H9 (cell line): Measurements from ENCODE around the gene GALNT9. TPM values are rescaled to one million over a fixed set of nuclear protein-coding genes. Genes with fewer than 3 reads are reported as not detected.

Experiments
- DNase-seq: peaks from one replicate; pipeline ENCODE4 v3.0.0-alpha.2; 2017
- H2AFZ ChIP-seq: one replicate; pipeline ENCODE4 v1.6.1; 2013; ENCODE audit warnings: mild to moderate bottlenecking, low read length, control low read depth, moderate library complexity
- H2AK5ac ChIP-seq: 2 replicates; pipeline ENCODE4 v1.6.1; 2013; ENCODE audit warnings: low read length, control low read depth, mixed read lengths; ENCODE audit not compliant: insufficient read length
- H2BK120ac ChIP-seq: one replicate; pipeline ENCODE4 v1.6.1; 2013; ENCODE audit warnings: low read depth, mild to moderate bottlenecking, low read length, control low read depth, inconsistent platforms; ENCODE audit not compliant: poor library complexity, severe bottlenecking
- H2BK12ac ChIP-seq: 2 replicates; pipeline ENCODE4 v1.6.1; 2013; ENCODE audit warnings: low read length, control low read depth, mixed read lengths, low read depth; ENCODE audit not compliant: insufficient read length
- H2BK15ac ChIP-seq: 2 replicates; pipeline ENCODE4 v1.6.1; 2013; ENCODE audit warnings: low read depth, low read length, control low read depth
- H2BK20ac ChIP-seq: one replicate; pipeline ENCODE4 v1.6.1; 2013; ENCODE audit warnings: low read depth, mild to moderate bottlenecking, low read length, control low read depth, inconsistent platforms; ENCODE audit not compliant: poor library complexity, severe bottlenecking
- H2BK5ac ChIP-seq: 2 replicates; pipeline ENCODE4 v1.6.1; 2013; ENCODE audit warnings: low read length, control low read depth, mixed read lengths; ENCODE audit not compliant: insufficient read length
- H3K14ac ChIP-seq: 2 replicates; pipeline ENCODE4 v1.6.1; 2013; ENCODE audit warnings: low read length, control low read depth; ENCODE audit not compliant: insufficient read depth
- H3K18ac ChIP-seq: 2 replicates; pipeline ENCODE4 v1.6.1; 2013; ENCODE audit warnings: low read depth, mild to moderate bottlenecking, mixed read lengths, low read length, control low read depth; ENCODE audit not compliant: insufficient read length
- H3K23ac ChIP-seq: 2 replicates; pipeline ENCODE4 v1.6.1; 2013; ENCODE audit warnings: low read length, control low read depth, mixed read lengths, low read depth; ENCODE audit not compliant: insufficient read length
- H3K23me2 ChIP-seq: 2 replicates; pipeline ENCODE4 v1.6.1; 2013; ENCODE audit warnings: low read depth, mild to moderate bottlenecking, mixed read lengths, low read length, control low read depth; ENCODE audit not compliant: insufficient read length, poor library complexity, severe bottlenecking
- H3K27ac ChIP-seq: 2 replicates; pipeline ENCODE4 v1.5.1; 2013; ENCODE audit warnings: low read length, control low read depth, mixed read lengths, low read depth; ENCODE audit not compliant: insufficient read length
- H3K27me3 ChIP-seq: 2 replicates; pipeline ENCODE4 v1.6.1; 2013; ENCODE audit warnings: low read length, control low read depth, inconsistent platforms; ENCODE audit not compliant: insufficient read depth
- H3K4ac ChIP-seq: 2 replicates; pipeline ENCODE4 v1.6.1; 2013; ENCODE audit warnings: low read depth, mild to moderate bottlenecking, control low read depth, inconsistent platforms, low read length, moderate library complexity
- H3K4me1 ChIP-seq: 2 replicates; pipeline ENCODE4 v1.6.1; 2013; ENCODE audit warnings: low read length, control low read depth, inconsistent platforms; ENCODE audit not compliant: insufficient read depth
- H3K4me2 ChIP-seq: 2 replicates; pipeline ENCODE4 v1.6.1; 2013; ENCODE audit warnings: low read length, control low read depth, mixed read lengths; ENCODE audit not compliant: insufficient read length, insufficient read depth
- H3K56ac ChIP-seq: 2 replicates; pipeline ENCODE4 v1.6.1; 2013; ENCODE audit warnings: low read depth, mild to moderate bottlenecking, mixed read lengths, low read length, control low read depth; ENCODE audit not compliant: insufficient read length
- H3K79me1 ChIP-seq: 2 replicates; pipeline ENCODE4 v1.6.1; 2013; ENCODE audit warnings: low read depth, mild to moderate bottlenecking, moderate library complexity, low read length, control low read depth, inconsistent platforms; ENCODE audit not compliant: insufficient read depth, poor library complexity, severe bottlenecking
- H3K79me2 ChIP-seq: 2 replicates; pipeline ENCODE4 v1.6.1; 2013; ENCODE audit warnings: low read length, control low read depth, inconsistent platforms; ENCODE audit not compliant: insufficient read depth
- H3K9ac ChIP-seq: 2 replicates; pipeline ENCODE4 v1.6.1; 2013; ENCODE audit warnings: low read length, control low read depth, mixed read lengths; ENCODE audit not compliant: insufficient read length; ENCODE audit errors: extremely low read depth
- H3K9me3 ChIP-seq: one replicate; pipeline ENCODE4 v1.6.1; 2013; ENCODE audit warnings: low read depth, low read length, inconsistent platforms; ENCODE audit not compliant: control insufficient read depth
- H3T11ph ChIP-seq: one replicate; pipeline ENCODE4 v1.6.1; 2013; ENCODE audit warnings: mild to moderate bottlenecking, low read length, control low read depth, inconsistent platforms
- H4K20me1 ChIP-seq: one replicate; pipeline ENCODE4 v1.6.1; 2013; ENCODE audit not compliant: control insufficient read depth, insufficient read length, insufficient read depth
- H4K5ac ChIP-seq: 2 replicates; pipeline ENCODE4 v1.6.1; 2013; ENCODE audit warnings: low read depth, mild to moderate bottlenecking, mixed read lengths, low read length, control low read depth; ENCODE audit not compliant: insufficient read length
- H4K8ac ChIP-seq: replicated peaks from 2 replicates; pipeline ENCODE4 v1.6.1; 2013; ENCODE audit warnings: low read length, control low read depth, mixed read lengths, low read depth; ENCODE audit not compliant: insufficient read length
- H4K91ac ChIP-seq: 2 replicates; pipeline ENCODE4 v1.6.1; 2013; ENCODE audit warnings: low read depth, mild to moderate bottlenecking, moderate library complexity, mixed read lengths, low read length, control low read depth; ENCODE audit not compliant: insufficient read length
- H3K27ac Mint-ChIP-seq, 3 experiments: 2 replicates in 2 of 3; 3 replicates in 1 of 3; pipeline ENCODE4 v1.8.0; 2020 to 2021; ENCODE audit warnings: mixed read lengths in 3 of 3, mild to moderate bottlenecking in 1 of 3, moderate library complexity in 1 of 3
- H3K27me3 Mint-ChIP-seq: 2 replicates; pipeline ENCODE4 v1.8.0; 2021; ENCODE audit warnings: low read depth, mild to moderate bottlenecking, moderate library complexity, mixed read lengths
- H3K36me3 Mint-ChIP-seq, 3 experiments: 2 replicates in 2 of 3; 3 replicates in 1 of 3; pipeline ENCODE4 v1.8.0; 2020 to 2021; ENCODE audit warnings: low read depth in 3 of 3, mixed read lengths in 3 of 3; ENCODE audit not compliant: insufficient read depth in 1 of 3
- H3K4me1 Mint-ChIP-seq, 2 experiments: 2 replicates each; pipeline ENCODE4 v1.8.0; 2020; ENCODE audit warnings: mixed read lengths in 2 of 2
- H3K4me3 Mint-ChIP-seq, 2 experiments: 2 replicates in 1 of 2; 3 replicates in 1 of 2; pipeline ENCODE4 v1.8.0; 2020 to 2021; ENCODE audit warnings: mild to moderate bottlenecking in 2 of 2, mixed read lengths in 2 of 2, moderate library complexity in 1 of 2
- H3K9me3 Mint-ChIP-seq, 2 experiments: 2 replicates in 1 of 2; 3 replicates in 1 of 2; pipeline ENCODE4 v1.8.0; 2020; ENCODE audit warnings: mild to moderate bottlenecking in 2 of 2, mixed read lengths in 2 of 2, moderate library complexity in 1 of 2
- WGBS: extraction: QIAGEN DNeasy Blood & Tissue Kit; methylation state at CpG from one replicate; pipeline ENCODE4 v1.1.7; 2013; ENCODE audit warnings: missing lambda C conversion rate, low lambda C conversion rate, mixed read lengths; ENCODE audit not compliant: insufficient read length; ENCODE audit errors: extremely low coverage; 5-methylcytosine and 5-hydroxymethylcytosine counted together
- total RNA-seq: library from RNA; stranded (reverse); gene quantifications from 2 replicates; pipeline ENCODE4 v1.2.1, GENCODE V29; 2021
- TF ChIP-seq, protein P1 (sequence below): fragments of 200-600 bp; sonication (generic); conservative IDR thresholded peaks from 3 replicates; pipeline ENCODE4 v1.8.0; 2021; ENCODE audit warnings: antibody characterized with exemption, mild to moderate bottlenecking

The GALNT9 gene
- total RNA-seq, 1 experiment from 2014 or later: 0.35 TPM

GRCh38 chr12:132339856-132340255 lies 10.5 kb upstream of the GALNT9 start:
- H3K4ac ChIP-seq: no peak overlapping the region
- no peak overlapping the region for H2AK5ac ChIP-seq
- no peaks in the 10 kb centered on the region for H3K79me2 ChIP-seq
- H3K9me3 ChIP-seq: no peaks in the 10 kb centered on the region
- no peak overlapping the region for H2BK15ac ChIP-seq
- no peak overlapping the region for H3K14ac ChIP-seq
- peaks cover 89% of the 10 kb centered on the region for H3K27me3 Mint-ChIP-seq
- no peak overlapping the region for H3K56ac ChIP-seq
- no peak overlapping the region for H4K8ac ChIP-seq
- no peak overlapping the region for H3K4me2 ChIP-seq
- no peak overlapping the region for H3K27ac Mint-ChIP-seq
- H2BK120ac ChIP-seq: no peak overlapping the region
- peaks cover 0 to 4% of the 10 kb centered on the region in 2 experiments; a peak in 1 of 5 replicates for H3K9me3 Mint-ChIP-seq
- no peak for DNase-seq
- no peak overlapping the region for H4K5ac ChIP-seq
- TF ChIP-seq, protein P1, sequence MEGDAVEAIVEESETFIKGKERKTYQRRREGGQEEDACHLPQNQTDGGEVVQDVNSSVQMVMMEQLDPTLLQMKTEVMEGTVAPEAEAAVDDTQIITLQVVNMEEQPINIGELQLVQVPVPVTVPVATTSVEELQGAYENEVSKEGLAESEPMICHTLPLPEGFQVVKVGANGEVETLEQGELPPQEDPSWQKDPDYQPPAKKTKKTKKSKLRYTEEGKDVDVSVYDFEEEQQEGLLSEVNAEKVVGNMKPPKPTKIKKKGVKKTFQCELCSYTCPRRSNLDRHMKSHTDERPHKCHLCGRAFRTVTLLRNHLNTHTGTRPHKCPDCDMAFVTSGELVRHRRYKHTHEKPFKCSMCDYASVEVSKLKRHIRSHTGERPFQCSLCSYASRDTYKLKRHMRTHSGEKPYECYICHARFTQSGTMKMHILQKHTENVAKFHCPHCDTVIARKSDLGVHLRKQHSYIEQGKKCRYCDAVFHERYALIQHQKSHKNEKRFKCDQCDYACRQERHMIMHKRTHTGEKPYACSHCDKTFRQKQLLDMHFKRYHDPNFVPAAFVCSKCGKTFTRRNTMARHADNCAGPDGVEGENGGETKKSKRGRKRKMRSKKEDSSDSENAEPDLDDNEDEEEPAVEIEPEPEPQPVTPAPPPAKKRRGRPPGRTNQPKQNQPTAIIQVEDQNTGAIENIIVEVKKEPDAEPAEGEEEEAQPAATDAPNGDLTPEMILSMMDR: no peak
- no peaks in the 10 kb centered on the region for H3K36me3 Mint-ChIP-seq
- peaks cover 2% of the 10 kb centered on the region for H4K20me1 ChIP-seq
- peaks cover 3 to 19% of the 10 kb centered on the region in 2 experiments for H3K4me1 Mint-ChIP-seq
- no peak overlapping the region for H3K9ac ChIP-seq
- H3K27me3 ChIP-seq: no peaks in the 10 kb centered on the region; the same call in 1 of the 2 replicates
- H2BK20ac ChIP-seq: no peak overlapping the region
- H3T11ph ChIP-seq: no peak overlapping the region
- H3K27ac ChIP-seq: no peak overlapping the region
- peaks cover 2% of the 10 kb centered on the region for H3K23me2 ChIP-seq
- H2BK12ac ChIP-seq: no peak overlapping the region
- H3K18ac ChIP-seq: no peak overlapping the region
- no peak overlapping the region for H4K91ac ChIP-seq
- H2AFZ ChIP-seq: no peak overlapping the region
- no peaks in the 10 kb centered on the region for H3K4me1 ChIP-seq
- H3K23ac ChIP-seq: no peak overlapping the region
- no CpG with 5 or more reads among the region's 17 CpGs for WGBS
- H3K4me3 Mint-ChIP-seq: no peak overlapping the region
- no peak overlapping the region for H2BK5ac ChIP-seq
- no peaks in the 10 kb centered on the region for H3K79me1 ChIP-seq
